Measurements from ENCODE around the gene FOXN3.

FOXN3 gene

DNA sequence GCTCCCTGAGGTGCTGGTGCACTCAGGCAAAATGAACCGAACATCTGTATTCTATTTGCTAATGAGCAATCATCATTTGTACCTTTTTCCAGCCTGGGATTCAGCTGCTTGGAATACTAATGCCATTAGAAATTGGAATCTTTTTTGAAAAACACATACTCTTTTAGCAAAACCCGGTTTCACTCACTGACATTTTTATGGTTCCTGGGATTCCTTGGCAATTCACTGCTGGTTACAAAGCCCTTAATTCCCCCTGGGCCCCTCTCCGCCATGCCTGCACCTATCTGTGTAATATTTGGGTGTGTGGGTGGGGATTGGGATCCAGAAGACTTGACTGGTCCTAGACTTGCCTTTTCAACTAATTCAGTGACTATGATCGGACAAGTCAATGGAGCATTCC, 199.1 kb downstream of the FOXN3 start:
- TF ChIP-seq, protein P1, sequence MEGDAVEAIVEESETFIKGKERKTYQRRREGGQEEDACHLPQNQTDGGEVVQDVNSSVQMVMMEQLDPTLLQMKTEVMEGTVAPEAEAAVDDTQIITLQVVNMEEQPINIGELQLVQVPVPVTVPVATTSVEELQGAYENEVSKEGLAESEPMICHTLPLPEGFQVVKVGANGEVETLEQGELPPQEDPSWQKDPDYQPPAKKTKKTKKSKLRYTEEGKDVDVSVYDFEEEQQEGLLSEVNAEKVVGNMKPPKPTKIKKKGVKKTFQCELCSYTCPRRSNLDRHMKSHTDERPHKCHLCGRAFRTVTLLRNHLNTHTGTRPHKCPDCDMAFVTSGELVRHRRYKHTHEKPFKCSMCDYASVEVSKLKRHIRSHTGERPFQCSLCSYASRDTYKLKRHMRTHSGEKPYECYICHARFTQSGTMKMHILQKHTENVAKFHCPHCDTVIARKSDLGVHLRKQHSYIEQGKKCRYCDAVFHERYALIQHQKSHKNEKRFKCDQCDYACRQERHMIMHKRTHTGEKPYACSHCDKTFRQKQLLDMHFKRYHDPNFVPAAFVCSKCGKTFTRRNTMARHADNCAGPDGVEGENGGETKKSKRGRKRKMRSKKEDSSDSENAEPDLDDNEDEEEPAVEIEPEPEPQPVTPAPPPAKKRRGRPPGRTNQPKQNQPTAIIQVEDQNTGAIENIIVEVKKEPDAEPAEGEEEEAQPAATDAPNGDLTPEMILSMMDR (conservative IDR thresholded peaks at IDR 0.05; ENCODE audit: low read depth, low read length), result no peak
- no peak for DNase-seq (ENCODE audit: low read depth)
- H3K4me3 ChIP-seq (ENCODE audit: low read length), result no peak overlapping the region

DNA sequence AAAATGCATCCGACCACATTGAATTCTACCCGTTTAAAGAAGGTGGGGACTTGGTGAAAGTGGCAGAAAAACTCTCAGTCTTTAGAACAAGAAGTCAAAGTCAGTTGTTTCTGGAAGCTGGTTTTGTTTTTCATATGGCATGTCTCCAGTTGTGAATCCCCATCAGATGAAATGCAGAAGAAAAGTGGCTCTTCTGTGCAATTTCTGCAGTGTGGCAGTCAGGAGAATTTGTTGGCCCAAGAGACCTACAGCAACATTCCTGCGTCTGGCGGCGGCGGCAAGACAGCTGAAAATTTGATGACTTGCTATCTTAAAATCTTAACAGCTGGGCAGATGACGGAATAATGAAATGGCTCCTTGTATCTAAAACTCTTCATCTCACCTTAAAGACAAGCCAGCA, 201.5 kb downstream of the FOXN3 start:
- H3K4me3 ChIP-seq (ENCODE audit: low read length), result no peak overlapping the region
- no peak for DNase-seq (ENCODE audit: low read depth)
- TF ChIP-seq, protein P1 (conservative IDR thresholded peaks at IDR 0.05; ENCODE audit: low read depth, low read length), result no peak

DNA sequence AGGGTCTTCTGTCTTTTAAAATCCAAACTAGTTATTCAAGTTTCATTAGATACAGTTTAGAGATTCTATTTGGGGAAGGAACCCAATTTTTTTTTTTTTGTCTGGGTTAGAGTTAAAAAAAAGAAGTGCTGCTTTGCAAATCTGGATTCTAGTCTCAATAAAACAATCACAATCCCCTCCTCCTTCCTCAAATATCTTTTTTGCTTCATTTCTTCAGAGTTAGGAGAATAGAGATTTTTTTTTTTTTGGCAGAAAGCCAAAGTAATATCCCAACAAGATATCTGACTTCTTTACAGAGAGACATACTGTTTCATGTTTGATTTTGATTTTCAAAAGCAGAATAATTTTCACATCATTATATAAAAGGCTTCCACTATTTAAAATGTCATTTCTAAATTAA, 201.9 kb downstream of the FOXN3 start:
- no peak for DNase-seq (ENCODE audit: low read depth)
- TF ChIP-seq, protein P1 (conservative IDR thresholded peaks at IDR 0.05; ENCODE audit: low read depth, low read length), result no peak
- no peak overlapping the region for H3K4me3 ChIP-seq (ENCODE audit: low read length)

DNA sequence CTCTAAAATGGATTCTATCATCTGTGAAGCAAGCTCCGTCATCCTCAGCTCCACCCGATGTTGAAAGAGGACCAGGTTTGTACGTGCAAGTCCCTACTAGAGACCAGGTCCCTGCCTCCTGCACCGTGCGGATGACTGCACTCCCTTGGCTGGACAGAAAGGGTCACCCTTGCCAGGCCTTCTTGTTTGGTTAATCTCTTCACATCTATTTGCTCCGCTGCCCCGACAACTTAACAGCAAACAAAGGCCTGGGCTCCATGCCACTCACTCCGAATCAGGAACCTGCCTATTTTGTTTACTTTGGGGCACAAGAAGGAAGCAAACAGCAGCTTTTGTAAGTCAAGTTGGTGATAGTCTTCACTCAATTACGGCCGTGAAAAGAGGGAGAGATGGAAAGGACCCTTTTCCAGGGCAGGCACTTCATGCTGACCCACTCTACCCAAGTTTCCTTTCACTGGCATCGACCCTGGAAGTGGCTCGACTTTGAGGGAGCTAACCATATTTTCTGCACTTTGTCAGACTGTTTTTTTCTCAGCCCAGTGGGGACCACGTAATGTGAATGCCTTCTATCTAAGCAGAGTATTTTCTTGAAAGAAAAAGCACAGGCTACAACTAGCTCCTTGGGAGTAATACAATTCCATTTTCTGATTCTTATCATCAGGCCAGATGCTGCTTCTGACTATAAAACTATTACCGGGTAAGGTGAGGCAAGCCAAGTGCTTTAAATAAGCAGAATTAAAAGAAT, 202.6 kb downstream of the FOXN3 start:
- TF ChIP-seq, protein P1 (conservative IDR thresholded peaks at IDR 0.05; ENCODE audit: low read depth, low read length), result no peak
- H3K4me3 ChIP-seq (ENCODE audit: low read length), result no peak overlapping the region
- DNase-seq (ENCODE audit: low read depth), result no peak

DNA sequence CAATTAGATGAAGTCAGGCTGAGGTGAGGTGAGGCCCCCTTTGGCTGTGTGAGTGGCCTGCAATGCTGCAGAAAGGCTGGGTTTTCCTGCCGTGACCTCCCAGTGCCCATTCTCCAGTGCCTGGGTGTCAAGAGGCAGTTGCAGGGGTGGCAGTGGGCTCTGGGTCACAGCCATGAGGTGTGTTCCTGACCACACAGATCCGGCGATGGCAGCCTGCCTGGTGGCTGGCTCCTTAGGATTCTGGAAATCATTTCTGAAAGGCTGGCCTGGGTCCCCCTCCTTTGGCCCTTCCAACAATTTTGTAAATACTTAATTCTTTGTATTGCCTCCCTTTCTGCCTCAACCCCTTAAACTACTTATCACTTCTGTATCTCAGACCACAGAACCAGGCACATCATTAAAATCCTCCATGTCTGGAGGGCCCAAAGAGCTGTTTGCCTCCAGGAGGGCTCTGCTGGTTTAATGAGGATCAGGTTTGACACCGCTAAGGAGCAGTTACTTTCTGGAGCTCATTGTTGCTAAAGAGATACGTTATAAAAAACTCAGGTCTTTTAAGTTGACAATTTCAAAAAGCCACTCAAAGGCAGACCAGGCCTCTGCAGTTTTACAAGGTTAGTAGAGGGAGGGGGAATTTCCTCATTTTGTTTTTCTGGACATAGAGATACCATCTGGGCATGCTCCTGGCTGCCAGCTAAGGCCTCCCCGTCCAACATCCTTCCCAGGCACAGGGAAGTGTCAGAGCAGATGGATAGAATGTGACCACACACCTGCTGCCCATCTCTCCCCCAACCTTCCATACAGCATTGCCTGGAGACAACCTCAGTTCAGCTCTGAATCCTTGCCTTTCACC, 204.4 kb downstream of the FOXN3 start:
- no peak for DNase-seq (ENCODE audit: low read depth)
- no peak overlapping the region for H3K4me3 ChIP-seq (ENCODE audit: low read length)
- TF ChIP-seq, protein P1 (conservative IDR thresholded peaks at IDR 0.05; ENCODE audit: low read depth, low read length), result no peak

DNA sequence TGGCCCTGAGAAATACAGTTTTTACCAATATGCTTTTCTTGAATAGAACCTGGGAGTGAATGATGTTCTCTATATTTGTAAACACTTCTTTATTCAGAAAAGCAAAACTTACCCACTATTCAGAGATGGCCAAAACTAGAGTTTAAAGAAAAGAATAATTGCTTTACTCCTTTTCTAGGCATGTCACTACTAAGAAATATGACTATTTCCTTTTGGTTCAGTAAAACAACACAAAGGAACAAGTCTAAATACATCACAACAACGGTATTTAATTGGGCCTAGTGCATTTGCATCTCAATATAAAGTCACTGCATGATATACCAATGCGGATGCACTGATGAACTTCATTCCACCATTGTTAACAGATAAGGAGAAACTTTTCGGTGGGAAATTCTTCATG, 207.5 kb downstream of the FOXN3 start:
- no peak overlapping the region for H3K4me3 ChIP-seq (ENCODE audit: low read length)
- no peak for DNase-seq (ENCODE audit: low read depth)
- TF ChIP-seq, protein P1 (conservative IDR thresholded peaks at IDR 0.05; ENCODE audit: low read depth, low read length), result no peak

Data from retinal pigment epithelial cell (primary cell).